Neuronal stem cell (in vitro differentiated cells): ENCODE results near the gene PKIB.
"Not testable (repeated sequence)": the region's sequence is repeated elsewhere in the genome, so short reads cannot be mapped to it uniquely, and the experiment has no call there.

Experiments
- DNase-seq: peaks from one replicate; pipeline ENCODE4 v3.0.0-alpha.2; 2013; ENCODE audit warnings: low spot score
- H2AFZ ChIP-seq: one replicate; pipeline ENCODE4 v1.6.1; 2013; ENCODE audit warnings: mild to moderate bottlenecking, low read length, inconsistent platforms
- H2AK5ac ChIP-seq: 2 replicates; pipeline ENCODE4 v1.6.1; 2013; ENCODE audit warnings: low read depth, mild to moderate bottlenecking, inconsistent platforms, low read length, moderate library complexity, mixed read lengths
- H2BK120ac ChIP-seq: 2 replicates; pipeline ENCODE4 v1.6.1; 2013; ENCODE audit warnings: low read depth, mild to moderate bottlenecking, inconsistent platforms, low read length, moderate library complexity, mixed read lengths
- H2BK12ac ChIP-seq: one replicate; pipeline ENCODE4 v1.6.1; 2013; ENCODE audit warnings: low read length, inconsistent platforms
- H2BK15ac ChIP-seq: 2 replicates; pipeline ENCODE4 v1.6.1; 2013; ENCODE audit warnings: mild to moderate bottlenecking, low read length, inconsistent platforms, mixed read lengths
- H2BK5ac ChIP-seq: one replicate; pipeline ENCODE4 v1.6.1; 2013; ENCODE audit warnings: inconsistent platforms, mild to moderate bottlenecking, low read length, moderate library complexity
- H3K14ac ChIP-seq: one replicate; pipeline ENCODE4 v1.6.1; 2013; ENCODE audit warnings: low read length, inconsistent platforms
- H3K18ac ChIP-seq: 2 replicates; pipeline ENCODE4 v1.6.1; 2013; ENCODE audit warnings: low read length, inconsistent platforms
- H3K23ac ChIP-seq: 2 replicates; pipeline ENCODE4 v1.6.1; 2013; ENCODE audit warnings: low read depth, mild to moderate bottlenecking, mixed read lengths, low read length, inconsistent platforms; ENCODE audit not compliant: poor library complexity
- H3K27ac ChIP-seq: replicated peaks from 3 replicates; pipeline ENCODE4 v1.5.1; 2013; ENCODE audit warnings: low read length, inconsistent platforms
- H3K27me3 ChIP-seq, 3 experiments: 2 replicates each; pipeline ENCODE4 v1.6.1; 2013; ENCODE audit warnings: low read length in 3 of 3, mild to moderate bottlenecking in 2 of 3, inconsistent platforms in 1 of 3, low read depth in 1 of 3, mixed read lengths in 1 of 3, moderate library complexity in 1 of 3; ENCODE audit not compliant: control insufficient read depth in 3 of 3, insufficient read depth in 3 of 3
- H3K36me3 ChIP-seq, 2 donors: replicated peaks in 1 of 2; 2 replicates each; pipeline ENCODE4 v1.6.1; 2013; ENCODE audit warnings: low read length in 2 of 2; ENCODE audit not compliant: control insufficient read depth in 2 of 2, insufficient read depth in 2 of 2
- H3K4ac ChIP-seq: 2 replicates; pipeline ENCODE4 v1.6.1; 2013; ENCODE audit warnings: inconsistent platforms, mild to moderate bottlenecking, low read length, moderate library complexity
- H3K4me1 ChIP-seq, 2 donors: 1 replicate in 1 of 2; 2 replicates in 1 of 2; pipeline ENCODE4 v1.6.1; 2013; ENCODE audit warnings: low read length in 2 of 2, low read depth in 1 of 2; ENCODE audit not compliant: control insufficient read depth in 2 of 2, insufficient read depth in 1 of 2
- H3K4me2 ChIP-seq: one replicate; pipeline ENCODE4 v1.6.1; 2013; ENCODE audit warnings: mild to moderate bottlenecking, low read length, inconsistent platforms; ENCODE audit not compliant: insufficient read depth, poor library complexity, severe bottlenecking
- H3K4me3 ChIP-seq, 2 donors: 2 replicates each; pipeline ENCODE4 v1.5.1; 2013; ENCODE audit warnings: low read length in 2 of 2, mild to moderate bottlenecking in 2 of 2, inconsistent platforms in 1 of 2, moderate library complexity in 1 of 2
- H3K79me1 ChIP-seq: one replicate; pipeline ENCODE4 v1.6.1; 2013; ENCODE audit warnings: low read depth, mild to moderate bottlenecking, inconsistent platforms, low read length, moderate library complexity
- H3K9ac ChIP-seq: one replicate; pipeline ENCODE4 v1.6.1; 2013; ENCODE audit warnings: mild to moderate bottlenecking, low read depth, low read length, inconsistent platforms; ENCODE audit not compliant: poor library complexity
- H3K9me3 ChIP-seq, 2 donors: replicated peaks in 1 of 2; 2 replicates each; pipeline versions ENCODE3 to v1.6.1; 2013; ENCODE audit warnings: low read length in 2 of 2, mild to moderate bottlenecking in 2 of 2, inconsistent platforms in 1 of 2, low read depth in 1 of 2, mixed read lengths in 1 of 2, moderate library complexity in 1 of 2; ENCODE audit not compliant: control insufficient read depth in 2 of 2, insufficient read depth in 1 of 2
- H4K8ac ChIP-seq: one replicate; pipeline ENCODE4 v1.6.1; 2013; ENCODE audit warnings: low read depth, mild to moderate bottlenecking, inconsistent platforms, low read length, moderate library complexity
- H4K91ac ChIP-seq: one replicate; pipeline ENCODE4 v1.6.1; 2013; ENCODE audit warnings: low read length, low read depth, mild to moderate bottlenecking, inconsistent platforms; ENCODE audit not compliant: poor library complexity
- WGBS, 2 donors: extraction: QIAGEN DNeasy Blood & Tissue Kit; methylation state at CpG; one replicate each; pipeline ENCODE4 v1.1.7; 2013; ENCODE audit warnings: missing lambda C conversion rate in 2 of 2, mixed read lengths in 1 of 2; ENCODE audit not compliant: insufficient read length in 2 of 2, insufficient replicate concordance in 1 of 2; ENCODE audit errors: extremely low coverage in 2 of 2; 5-methylcytosine and 5-hydroxymethylcytosine counted together

The PKIB gene

GRCh38 chr6:122740091-122740490, 129.9 kb downstream of the PKIB start:
- Histone ChIP-seq H3K9ac (no peak overlapping the region), H3K36me3 (no peaks in the 10 kb centered on the region), H3K14ac (no peak overlapping the region), H3K4ac (no peak overlapping the region), H4K8ac (no peak overlapping the region), H3K27me3 (no peaks in the 10 kb centered on the region), H3K4me1 (peaks cover 2 to 5% of the 10 kb centered on the region in 2 donors), H2AK5ac (no peak overlapping the region), H2BK120ac (no peak overlapping the region), H3K4me2 (no peak overlapping the region), H3K9me3 (no peaks in the 10 kb centered on the region), H3K4me3 (no peak overlapping the region), H3K23ac (no peak overlapping the region), H2BK5ac (no peak overlapping the region), H3K79me1 (no peaks in the 10 kb centered on the region), H2BK12ac (no peak overlapping the region), H2AFZ (no peak overlapping the region), H4K91ac (no peak overlapping the region), H3K27ac (no peak overlapping the region), H2BK15ac (no peak overlapping the region), H3K18ac (no peak overlapping the region)
- no peak for DNase-seq
- no CpG with 5 or more reads among the region's 2 CpGs for WGBS, 2 donors

- WGBS, 2 donors: no CpG with 5 or more reads among the region's 2 CpGs
- no peak overlapping the region for H2BK12ac ChIP-seq
- no peak overlapping the region for H2AK5ac ChIP-seq
Observed at GRCh38 chr6:122740936-122741335, 130.7 kb downstream of the PKIB start.

GRCh38 chr6:122744247-122744646, 134.0 kb downstream of the PKIB start:
- not testable (repeated sequence) for H2AK5ac ChIP-seq, H4K8ac ChIP-seq, H3K23ac ChIP-seq, H3K18ac ChIP-seq, H3K4ac ChIP-seq, H3K9me3 ChIP-seq, H3K4me1 ChIP-seq, H2BK120ac ChIP-seq, H2BK15ac ChIP-seq, H4K91ac ChIP-seq, H3K4me2 ChIP-seq, H3K14ac ChIP-seq, H3K36me3 ChIP-seq, H3K9ac ChIP-seq, H2BK5ac ChIP-seq, H2AFZ ChIP-seq, H3K79me1 ChIP-seq, DNase-seq, H3K27ac ChIP-seq, H2BK12ac ChIP-seq, H3K4me3 ChIP-seq, H3K27me3 ChIP-seq
- no CpG with 5 or more reads among the region's 8 CpGs for WGBS, 2 donors

More at GRCh38 chr6:122740936-122741335, 130.7 kb downstream of the PKIB start:
- no peaks in the 10 kb centered on the region for H3K79me1 ChIP-seq
- no peak overlapping the region for H3K14ac ChIP-seq
- no peak overlapping the region for H3K18ac ChIP-seq
- H3K27ac ChIP-seq: no peak overlapping the region
- H2BK15ac ChIP-seq: no peak overlapping the region
- H2BK5ac ChIP-seq: no peak overlapping the region
- H3K27me3 ChIP-seq: no peaks in the 10 kb centered on the region
- H4K91ac ChIP-seq: no peak overlapping the region
- H2AFZ ChIP-seq: no peak overlapping the region
- H2BK120ac ChIP-seq: no peak overlapping the region
- no peak overlapping the region for H3K4me2 ChIP-seq
- no peaks in the 10 kb centered on the region for H3K9me3 ChIP-seq
- peaks cover 0 to 2% of the 10 kb centered on the region in 2 donors for H3K4me1 ChIP-seq
- no peak overlapping the region for H3K4ac ChIP-seq
- H3K23ac ChIP-seq: no peak overlapping the region
- no peaks in the 10 kb centered on the region for H3K36me3 ChIP-seq
- DNase-seq: no peak
- no peak overlapping the region for H3K4me3 ChIP-seq
- H3K9ac ChIP-seq: no peak overlapping the region
- H4K8ac ChIP-seq: no peak overlapping the region

- H3K14ac ChIP-seq, H3K79me1 ChIP-seq, H2BK120ac ChIP-seq, H3K18ac ChIP-seq, H3K4me1 ChIP-seq, H2BK12ac ChIP-seq, H3K4ac ChIP-seq, H4K91ac ChIP-seq, H3K27me3 ChIP-seq, H3K9me3 ChIP-seq, H4K8ac ChIP-seq, H3K23ac ChIP-seq, H2BK15ac ChIP-seq, DNase-seq, H3K9ac ChIP-seq, H2AK5ac ChIP-seq, H2AFZ ChIP-seq, H3K27ac ChIP-seq, H3K36me3 ChIP-seq, H3K4me2 ChIP-seq, H3K4me3 ChIP-seq, H2BK5ac ChIP-seq: not testable (repeated sequence)
- no CpG with 5 or more reads among the region's 3 CpGs for WGBS, 2 donors
Observed at GRCh38 chr6:122744856-122745255, 134.7 kb downstream of the PKIB start.
